ENCODE data around the gene S100A14. TPM values are rescaled to one million over a fixed set of nuclear protein-coding genes. Genes with fewer than 3 reads are reported as not detected.

The S100A14 gene
- total RNA-seq: 100 to 1,000 TPM; 106 to 391 (median 293) TPM

DNA sequence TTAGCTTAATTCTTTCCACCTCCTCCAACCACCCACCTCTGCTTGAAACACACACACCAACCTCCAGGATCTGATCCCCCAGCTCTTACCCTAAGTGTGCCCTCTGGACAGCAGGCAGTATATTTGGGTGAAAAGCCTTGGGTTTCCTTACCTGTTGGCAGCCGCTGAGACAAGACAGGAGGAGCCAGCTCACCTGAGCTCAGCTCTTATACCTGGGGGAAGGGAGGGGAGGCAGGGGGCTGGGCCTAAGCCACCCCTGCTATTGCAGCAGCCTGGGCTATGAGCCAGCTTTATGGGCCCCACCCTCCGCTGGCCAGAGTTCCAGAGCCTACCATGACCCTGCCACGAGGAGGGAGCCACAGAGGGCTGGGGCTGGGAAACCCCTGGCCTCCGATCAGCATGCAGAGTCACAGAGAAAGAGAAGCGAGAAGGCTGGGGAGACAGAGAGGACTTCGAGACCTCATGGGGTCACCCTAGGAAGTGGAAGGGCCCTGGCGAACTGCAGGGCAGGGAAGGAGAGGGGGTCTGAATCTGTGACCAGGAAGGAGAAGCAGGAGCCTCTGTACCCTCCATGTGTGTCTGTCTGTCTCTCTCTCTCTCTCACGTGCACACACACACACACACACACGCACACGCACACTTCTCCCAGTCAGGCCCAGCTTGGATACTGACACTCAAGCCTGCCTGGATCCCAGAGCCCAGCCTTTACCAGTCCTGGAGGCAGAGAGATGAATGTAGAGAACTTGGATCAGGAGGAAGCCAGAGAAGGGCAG, at the start of gene S100A14:
TSS of gene S100A14 (minus strand) at position 182 of the 773 bp plus-strand sequence. CDS start 467 bp downstream, outside the sequence.
- Histone ChIP-seq H3K36me3 (peaks cover 0 to 12% (median 0%) of the 10 kb centered on the region in 3 donors), H3K4me1 (peaks cover 0 to 30% (median 4%) of the 10 kb centered on the region in 4 donors), H3K27me3 (no peaks in the 10 kb centered on the region), H3K4me3 (peak within 1 kb of the TSS in 3 of 4 donors; percentile 11 to 62 (median 52)), H3K27ac (peak within 1 kb of the TSS; percentile 17 to 100 (median 84)), H3K9me3 (no peaks in the 10 kb centered on the region)
- TF ChIP-seq POLR2A (IDR thresholded peaks at IDR 0.05): peak; percentile 76 to 94
- TF ChIP-seq, protein P1, sequence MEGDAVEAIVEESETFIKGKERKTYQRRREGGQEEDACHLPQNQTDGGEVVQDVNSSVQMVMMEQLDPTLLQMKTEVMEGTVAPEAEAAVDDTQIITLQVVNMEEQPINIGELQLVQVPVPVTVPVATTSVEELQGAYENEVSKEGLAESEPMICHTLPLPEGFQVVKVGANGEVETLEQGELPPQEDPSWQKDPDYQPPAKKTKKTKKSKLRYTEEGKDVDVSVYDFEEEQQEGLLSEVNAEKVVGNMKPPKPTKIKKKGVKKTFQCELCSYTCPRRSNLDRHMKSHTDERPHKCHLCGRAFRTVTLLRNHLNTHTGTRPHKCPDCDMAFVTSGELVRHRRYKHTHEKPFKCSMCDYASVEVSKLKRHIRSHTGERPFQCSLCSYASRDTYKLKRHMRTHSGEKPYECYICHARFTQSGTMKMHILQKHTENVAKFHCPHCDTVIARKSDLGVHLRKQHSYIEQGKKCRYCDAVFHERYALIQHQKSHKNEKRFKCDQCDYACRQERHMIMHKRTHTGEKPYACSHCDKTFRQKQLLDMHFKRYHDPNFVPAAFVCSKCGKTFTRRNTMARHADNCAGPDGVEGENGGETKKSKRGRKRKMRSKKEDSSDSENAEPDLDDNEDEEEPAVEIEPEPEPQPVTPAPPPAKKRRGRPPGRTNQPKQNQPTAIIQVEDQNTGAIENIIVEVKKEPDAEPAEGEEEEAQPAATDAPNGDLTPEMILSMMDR (IDR thresholded peaks at IDR 0.05): no peak
- peak in 2 of 3 donors; percentile 93 to 94 for DNase-seq

DNA sequence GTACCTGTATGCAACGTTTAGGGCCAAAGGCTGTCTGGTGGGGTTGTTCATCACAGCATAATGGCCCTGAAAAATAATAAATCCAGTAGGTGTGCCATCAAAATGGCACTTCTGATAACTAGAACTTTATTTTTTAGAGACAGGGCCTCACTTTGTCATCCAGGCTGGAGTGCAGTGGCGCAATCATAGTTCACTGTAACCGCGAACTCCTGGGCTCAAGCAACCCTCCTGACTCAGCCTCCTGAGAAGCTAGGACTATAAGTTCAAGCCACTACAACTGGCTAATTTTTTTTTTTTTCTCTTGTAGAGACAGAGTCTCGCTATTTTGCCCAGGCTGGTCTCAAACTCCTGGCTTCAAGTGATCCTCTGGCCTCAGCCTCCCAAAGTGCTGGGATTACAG, 47.1 kb upstream of the S100A14 start:
- peak in 1 of 3 donors; percentile 22 for DNase-seq
- Histone ChIP-seq H3K27ac (no peak overlapping the region), H3K36me3 (peaks cover 0 to 77% (median 3%) of the 10 kb centered on the region in 3 donors), H3K27me3 (no peaks in the 10 kb centered on the region), H3K9me3 (no peaks in the 10 kb centered on the region), H3K4me1 (peaks cover 0 to 9% (median 0%) of the 10 kb centered on the region in 4 donors), H3K4me3 (no peak overlapping the region)
- TF ChIP-seq, protein P1 (IDR thresholded peaks at IDR 0.05): no peak
- TF ChIP-seq POLR2A (IDR thresholded peaks at IDR 0.05): no peak

DNA sequence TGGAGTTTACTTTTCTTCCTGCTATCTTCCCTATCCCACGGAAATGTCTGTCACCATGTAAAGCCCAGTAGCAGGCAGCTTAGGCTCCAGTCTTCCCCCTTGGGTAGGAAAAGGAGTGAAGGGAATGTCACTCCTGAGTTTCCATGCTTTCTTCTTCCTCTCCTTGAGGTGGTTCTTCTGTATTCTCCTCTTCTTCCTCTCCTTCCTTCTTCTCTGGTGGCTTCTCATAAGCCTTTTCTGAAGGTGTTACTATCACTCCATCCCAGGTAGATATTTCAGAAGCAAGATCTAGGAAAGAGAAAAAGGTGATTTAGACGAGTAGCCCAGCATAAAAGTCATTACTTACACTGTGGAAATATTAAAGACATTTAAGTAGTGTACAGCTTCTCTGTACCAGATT, 46.1 kb upstream of the S100A14 start:
- H3K27me3 ChIP-seq: no peaks in the 10 kb centered on the region
- TF ChIP-seq POLR2A (IDR thresholded peaks at IDR 0.05): no peak
- TF ChIP-seq, protein P1 (IDR thresholded peaks at IDR 0.05): no peak
- DNase-seq: no peak
- no peak overlapping the region for H3K4me3 ChIP-seq
- H3K4me1 ChIP-seq: peaks cover 0 to 9% (median 0%) of the 10 kb centered on the region in 4 donors
- no peaks in the 10 kb centered on the region for H3K9me3 ChIP-seq
- H3K36me3 ChIP-seq: peaks cover 0 to 67% (median 3%) of the 10 kb centered on the region in 3 donors
- no peak overlapping the region for H3K27ac ChIP-seq

DNA sequence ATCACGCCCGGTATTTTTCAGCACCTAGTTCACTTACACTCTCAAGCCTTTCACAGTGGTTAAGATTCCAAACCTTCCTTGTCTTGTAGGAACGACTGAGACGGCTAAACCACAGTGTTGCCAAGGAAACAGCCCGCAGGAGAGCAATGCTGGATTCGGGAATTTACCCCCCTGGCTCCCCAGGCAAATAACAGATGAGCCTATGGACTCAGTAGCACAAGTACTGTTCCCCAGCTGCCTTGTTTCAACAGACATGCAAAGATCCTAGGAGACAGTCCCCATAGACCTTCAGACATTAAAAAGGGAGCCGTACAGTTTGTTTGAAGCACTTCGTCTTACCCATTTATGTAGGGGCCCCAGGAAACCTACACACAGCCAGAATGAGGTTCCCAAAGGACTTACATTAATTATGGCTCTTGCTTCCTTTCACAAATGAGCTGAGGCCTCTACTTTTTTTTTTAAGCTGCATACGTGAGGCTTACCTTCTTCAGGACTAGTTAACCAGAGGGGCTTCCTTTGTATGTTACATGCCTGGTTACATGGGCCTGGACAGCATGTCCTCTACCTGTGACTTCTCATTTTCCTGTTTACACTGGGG, 45.1 kb upstream of the S100A14 start:
- Histone ChIP-seq H3K27ac (no peak overlapping the region), H3K36me3 (peaks cover 0 to 57% (median 0%) of the 10 kb centered on the region in 3 donors), H3K4me1 (peaks cover 0 to 9% (median 0%) of the 10 kb centered on the region in 4 donors), H3K9me3 (no peaks in the 10 kb centered on the region), H3K4me3 (no peak overlapping the region), H3K27me3 (no peaks in the 10 kb centered on the region)
- DNase-seq: peak in 1 of 3 donors; percentile 6
- no peak for TF ChIP-seq POLR2A (IDR thresholded peaks at IDR 0.05)
- TF ChIP-seq, protein P1 (IDR thresholded peaks at IDR 0.05): no peak

DNA sequence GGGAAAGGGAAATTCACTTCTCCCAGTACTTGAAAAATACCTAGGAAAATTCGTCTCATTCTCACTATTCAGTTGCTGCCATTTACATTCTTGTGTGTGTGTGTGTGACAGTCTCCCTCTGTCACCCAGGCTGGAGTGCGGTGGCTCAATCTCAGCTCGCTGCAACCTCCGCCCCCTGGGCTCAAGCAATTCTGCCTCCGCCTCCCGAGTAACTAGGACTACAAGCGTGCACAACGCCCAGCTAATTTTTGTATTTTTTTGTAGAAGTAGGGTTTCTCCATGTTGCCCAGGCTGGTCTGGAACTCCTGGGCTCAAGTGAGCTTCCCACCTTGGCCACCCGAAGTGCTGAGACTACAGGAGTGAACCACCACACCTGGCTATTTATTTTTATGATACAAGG, 43.5 kb upstream of the S100A14 start:
- peak overlapping the region in 1 of 4 donors; percentile 95 for H3K27ac ChIP-seq
- H3K4me1 ChIP-seq: peaks cover 0 to 9% (median 0%) of the 10 kb centered on the region in 4 donors
- DNase-seq: peak in 1 of 3 donors; percentile 46
- H3K36me3 ChIP-seq: peaks cover 0 to 41% (median 0%) of the 10 kb centered on the region in 3 donors
- TF ChIP-seq, protein P1 (IDR thresholded peaks at IDR 0.05): no peak
- TF ChIP-seq POLR2A (IDR thresholded peaks at IDR 0.05): no peak
- peak overlapping the region; percentile 68 to 89 (median 80) for H3K4me3 ChIP-seq
- H3K9me3 ChIP-seq: no peaks in the 10 kb centered on the region
- H3K27me3 ChIP-seq: no peaks in the 10 kb centered on the region

Measured in Peyer's patch (tissue), 4 donors.